Measurements from ENCODE around the gene ST6GALNAC3.

DNA sequence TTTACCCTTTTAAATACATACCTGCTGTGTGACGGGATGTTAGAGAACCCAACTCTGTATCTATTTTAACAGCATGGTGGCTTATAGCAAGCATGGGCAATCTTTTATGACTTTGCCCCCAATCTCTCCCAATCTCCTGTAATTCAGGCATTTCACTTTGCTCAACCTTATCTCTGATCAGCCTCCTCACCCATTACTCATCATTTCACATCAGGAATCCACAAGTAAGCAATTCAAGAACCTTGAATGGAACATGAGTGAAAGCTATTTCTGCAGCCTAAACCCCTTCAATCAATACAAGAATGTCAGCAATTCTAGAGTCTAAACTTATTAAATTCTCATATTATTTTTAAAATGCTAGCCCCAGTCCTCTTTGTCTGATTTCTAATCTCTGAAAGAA, 199.8 kb downstream of the ST6GALNAC3 start:
- no peak for TF ChIP-seq SMC3 (IDR thresholded peaks at IDR 0.05)
- TF ChIP-seq MAX (IDR thresholded peaks at IDR 0.05), result no peak
- no peak for TF ChIP-seq POLR2A (IDR thresholded peaks at IDR 0.05; ENCODE audit: low read length)

Measured in A549 (cell line).